ENCODE results near the gene NSMCE3.
"Not testable (repeated sequence)": the region's sequence is repeated elsewhere in the genome, so short reads cannot be mapped to it uniquely, and the experiment has no call there.

The NSMCE3 gene

DNA sequence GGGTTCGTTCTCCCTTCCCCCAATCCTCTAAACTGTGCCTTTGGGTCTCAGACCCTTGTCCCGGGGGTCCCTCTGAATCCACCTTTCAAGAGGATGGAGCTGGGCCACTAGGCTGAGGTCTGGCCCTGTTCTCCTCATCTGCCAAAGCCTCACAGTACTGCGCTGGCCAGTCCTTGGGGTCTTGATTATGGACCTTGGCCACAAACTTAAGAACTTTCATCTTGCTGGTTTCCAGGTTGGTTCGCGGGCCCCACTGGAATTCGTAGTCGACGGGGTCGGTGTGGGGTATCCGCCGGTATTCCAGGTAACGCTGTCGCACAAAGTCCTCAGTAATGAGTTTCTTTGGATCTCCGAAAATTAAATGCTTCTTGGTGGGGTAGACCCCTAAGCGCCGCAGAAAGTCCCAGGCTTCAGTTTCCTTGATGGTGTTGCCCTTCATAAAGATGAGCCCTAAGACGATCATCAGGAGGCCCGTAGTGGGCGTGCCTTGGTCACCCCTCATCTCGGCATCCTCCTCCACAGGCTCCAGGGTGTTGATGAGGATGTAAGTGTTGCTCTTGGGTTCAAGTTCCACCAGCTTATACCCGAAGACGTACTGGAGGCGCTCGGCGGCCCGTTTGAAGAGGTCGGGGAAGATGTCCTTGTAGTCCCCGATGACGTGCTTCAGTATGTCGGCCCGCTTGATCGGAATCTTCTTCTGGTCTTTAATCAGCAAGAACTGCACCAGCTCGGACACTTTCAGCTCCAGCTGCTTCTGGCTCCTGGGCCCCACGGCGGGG lies 727 bp downstream of the NSMCE3 start:
- DNase-seq, result peak; percentile 16 to 30

DNA sequence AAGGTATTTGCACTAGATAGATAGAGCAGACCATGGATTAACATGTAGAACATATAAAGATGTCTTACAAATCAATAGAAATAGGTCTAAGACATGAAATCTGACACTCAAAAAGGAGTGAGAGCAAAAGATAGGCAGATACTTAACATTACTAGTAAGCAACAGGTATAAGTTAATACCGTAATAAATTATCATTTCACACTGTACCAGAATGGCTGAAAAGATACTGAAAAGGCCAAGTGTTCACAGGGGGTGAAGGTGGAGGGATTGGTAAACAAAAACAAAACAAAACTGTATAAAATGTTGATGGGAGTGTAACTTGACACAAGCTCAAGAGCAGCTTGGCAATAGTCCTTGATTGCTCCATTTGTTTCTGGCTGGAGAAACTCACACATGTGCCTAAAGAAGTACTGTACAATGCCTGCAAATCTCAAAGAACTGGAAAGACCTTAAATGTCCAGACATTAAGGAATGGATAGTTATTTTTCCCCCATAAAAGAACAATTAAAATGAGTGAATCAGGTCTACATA lies 3.5 kb downstream of the NSMCE3 start:
- DNase-seq, result no peak

DNA sequence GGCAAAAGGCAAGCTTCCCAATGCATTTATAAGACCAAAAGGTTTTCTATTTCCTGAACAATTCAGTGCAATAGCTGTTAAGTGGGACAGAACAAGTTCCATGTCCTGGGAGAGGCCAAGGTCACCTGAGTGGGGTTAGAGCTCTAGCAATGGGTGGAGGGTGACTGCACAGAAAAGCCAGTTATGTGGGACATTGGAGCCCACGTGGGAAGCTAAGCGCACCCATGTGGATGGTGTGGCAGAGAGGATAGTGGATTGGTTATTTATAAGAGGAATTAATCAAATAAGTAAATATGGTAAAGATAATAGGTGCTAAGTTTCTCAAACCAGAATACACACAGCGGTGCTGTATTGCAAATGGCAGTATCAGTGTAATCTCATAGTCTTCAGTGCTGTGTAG lies 6.3 kb downstream of the NSMCE3 start:
- no peak for DNase-seq

DNA sequence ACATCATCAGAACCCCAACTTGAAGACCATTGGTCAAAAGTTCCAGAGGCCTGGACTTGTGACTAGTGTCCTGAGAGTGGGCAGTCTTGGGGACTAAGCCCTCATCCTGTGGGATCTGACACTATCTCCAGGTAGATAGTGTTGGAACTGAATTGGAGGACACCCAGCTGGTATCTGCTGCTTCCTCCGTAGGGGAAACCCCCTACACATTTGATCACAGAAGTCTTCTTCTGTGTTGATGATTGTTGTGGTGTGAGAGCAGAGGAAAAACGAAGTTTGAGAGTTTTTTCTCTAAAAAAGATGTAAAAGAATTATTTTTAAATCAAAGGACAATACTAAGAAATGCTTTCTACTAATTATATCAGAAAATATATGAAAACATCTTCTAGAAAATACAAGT lies 6.9 kb downstream of the NSMCE3 start:
- no peak for DNase-seq

DNA sequence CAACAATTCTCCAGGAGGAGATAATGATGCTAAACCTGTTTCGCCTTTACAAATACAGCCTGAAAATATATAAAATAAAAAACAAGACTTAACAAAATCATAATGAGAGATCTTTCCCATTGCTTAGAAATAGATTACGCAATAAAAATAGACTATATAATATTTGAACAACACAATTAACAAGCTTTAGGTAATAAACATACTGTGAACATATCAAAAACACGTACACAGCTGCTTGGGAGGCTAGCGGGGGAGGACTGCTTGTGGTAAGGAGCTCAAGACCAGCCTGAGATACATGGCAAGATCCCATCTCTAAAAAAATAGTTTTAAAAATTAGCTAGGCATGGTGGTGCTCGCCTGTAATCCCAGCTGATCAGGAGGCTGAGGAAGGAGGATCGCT lies 8.7 kb downstream of the NSMCE3 start:
- no peak for DNase-seq

DNA sequence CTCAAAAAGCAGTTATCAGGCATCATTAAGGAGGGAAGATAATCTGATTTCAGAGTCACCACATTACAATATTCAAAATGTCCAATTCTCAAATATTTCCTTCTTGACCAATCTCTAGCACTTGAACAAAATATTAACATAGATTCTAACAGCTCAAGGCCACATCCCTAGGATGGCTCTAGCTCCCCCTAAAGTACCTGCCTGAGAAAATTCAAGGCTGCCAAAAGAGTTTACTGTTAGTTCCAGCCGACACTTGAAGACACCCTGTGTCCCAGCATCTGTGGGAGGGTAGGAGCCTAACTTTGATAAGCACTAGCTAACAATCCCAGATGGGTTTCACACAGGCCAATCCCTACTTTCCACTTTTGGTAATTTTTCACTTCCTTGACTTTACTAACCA lies 10.4 kb downstream of the NSMCE3 start:
- no peak for DNase-seq

DNA sequence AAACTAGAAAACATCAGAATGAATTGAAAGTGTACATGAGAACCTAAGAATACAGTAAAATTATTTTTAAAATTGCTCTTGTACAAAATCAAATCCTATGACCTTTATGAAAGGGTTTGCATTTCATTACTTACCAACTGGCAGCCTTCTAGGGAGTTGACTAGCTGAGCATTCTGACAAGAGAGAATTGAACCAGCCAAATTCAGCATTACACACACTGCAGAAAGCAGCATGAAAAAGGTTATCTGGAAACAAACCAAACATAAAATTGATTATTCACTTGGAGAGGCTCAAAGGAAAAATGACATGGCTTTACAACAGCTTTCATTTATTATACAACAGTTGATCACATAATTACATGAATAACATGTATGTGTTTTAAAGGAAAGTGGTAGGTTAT lies 17.4 kb downstream of the NSMCE3 start:
- DNase-seq, result no peak

DNA sequence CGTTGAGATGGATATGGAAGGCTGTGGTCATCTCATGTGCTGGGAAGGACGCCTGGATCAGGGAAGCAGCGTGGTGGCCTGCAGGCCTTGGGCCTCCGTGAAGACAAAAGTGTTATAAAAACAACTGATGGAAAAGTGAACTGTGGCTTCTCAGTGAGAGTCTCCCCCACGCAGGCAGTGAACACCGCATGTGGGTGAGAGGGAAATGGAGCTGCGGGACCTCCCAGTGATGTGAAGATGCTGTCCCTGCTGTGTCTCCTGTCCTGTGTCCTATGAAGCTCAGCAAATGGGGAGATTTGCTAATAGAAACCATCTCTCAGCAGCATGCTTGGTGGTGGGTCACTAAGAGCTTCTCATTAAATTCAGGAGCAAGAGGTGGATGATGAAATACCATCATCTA lies 25.1 kb downstream of the NSMCE3 start:
- no peak for DNase-seq

DNA sequence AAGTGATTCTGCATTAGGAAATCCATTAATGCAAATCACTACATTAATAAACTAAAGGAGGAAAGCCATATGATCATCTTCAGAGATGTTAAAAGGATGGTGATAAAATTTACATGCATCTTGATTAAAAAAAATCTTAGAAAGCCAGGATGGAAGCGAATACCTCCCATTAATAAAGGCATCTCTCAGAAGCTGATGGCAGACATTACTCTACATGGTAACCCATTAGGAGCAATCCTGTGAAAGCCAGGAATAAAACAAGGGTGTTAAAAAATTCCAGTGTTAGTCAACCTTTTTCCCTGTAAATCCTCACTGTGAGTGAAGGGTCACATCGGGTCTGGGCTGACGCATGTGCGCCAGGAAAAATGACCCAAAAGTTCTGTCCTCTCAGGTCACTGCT lies 25.5 kb downstream of the NSMCE3 start:
- DNase-seq, result no peak

DNA sequence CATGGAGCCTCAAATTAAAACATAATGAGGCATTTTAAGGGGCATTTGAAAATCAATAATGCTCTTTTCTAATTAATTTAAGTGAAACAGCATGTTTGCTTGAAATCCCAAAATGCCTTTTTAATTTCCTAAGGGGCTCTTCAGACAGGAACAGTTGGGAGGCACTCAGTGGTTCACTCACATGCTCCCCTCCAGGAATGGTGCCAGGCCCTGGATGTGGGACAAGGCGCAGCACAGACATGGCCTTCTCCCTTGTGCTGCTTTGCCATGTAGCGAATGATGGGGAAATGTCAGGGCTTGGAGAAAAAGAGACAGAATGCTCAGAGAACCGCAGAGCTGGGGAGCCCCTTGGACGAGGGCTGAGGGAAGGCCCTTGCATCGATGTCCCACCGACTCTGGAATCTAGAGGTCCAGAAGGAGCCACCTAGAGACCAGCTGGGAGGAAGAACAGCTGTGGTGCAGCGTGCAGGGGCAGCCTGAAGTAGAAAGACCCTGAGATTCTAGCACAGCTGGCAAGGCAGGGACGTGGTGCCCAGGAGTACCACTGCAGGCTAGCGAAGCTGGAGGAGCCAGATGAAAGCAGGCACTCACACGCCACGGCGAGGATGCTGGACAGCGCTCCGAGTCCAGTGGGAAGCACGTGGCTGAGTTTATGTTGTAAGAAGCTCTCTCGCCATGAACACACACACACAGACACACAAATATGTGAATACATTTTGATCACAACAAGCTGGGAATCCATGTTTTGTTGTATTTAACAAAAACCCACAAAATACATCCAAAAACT lies 27.0 kb downstream of the NSMCE3 start:
- DNase-seq, result no peak

DNA sequence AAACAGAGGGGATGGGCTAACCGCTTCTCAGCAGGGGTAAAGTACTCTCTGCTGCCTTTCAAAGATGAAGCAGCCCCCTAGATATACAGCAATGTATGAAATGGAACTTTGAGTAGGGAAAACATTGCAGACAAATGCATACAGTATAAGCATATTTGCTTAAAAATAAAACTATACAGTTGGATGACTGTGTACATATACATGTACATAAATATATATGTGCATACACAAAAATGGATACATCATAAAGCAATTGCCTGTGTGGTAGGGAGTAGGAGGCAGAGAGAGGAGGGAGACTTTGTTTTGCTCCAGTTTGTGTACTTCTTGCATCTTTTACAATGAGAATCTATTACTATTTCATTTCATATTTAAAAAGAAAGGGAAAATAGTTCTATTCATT lies 28.4 kb downstream of the NSMCE3 start:
- no peak for DNase-seq

DNA sequence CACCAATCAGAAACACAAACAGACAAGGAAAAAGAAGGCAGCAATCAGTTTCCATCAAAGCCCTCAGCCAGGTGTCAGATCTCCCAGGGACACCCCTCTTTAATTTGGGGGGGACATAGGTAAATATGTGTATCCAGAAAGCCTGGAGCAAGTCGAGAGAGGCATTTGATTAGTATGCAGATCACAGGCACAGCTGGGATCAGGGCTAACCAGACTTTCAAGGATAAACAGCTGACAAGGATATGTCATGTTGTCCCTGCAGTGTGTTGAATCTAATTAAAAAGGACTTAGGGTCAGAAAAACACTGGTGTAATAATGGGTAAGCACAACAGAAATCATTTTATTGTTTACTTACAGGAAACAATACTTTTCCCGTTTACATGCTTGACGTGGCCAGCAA lies 30.2 kb downstream of the NSMCE3 start:
- no peak for DNase-seq

DNA sequence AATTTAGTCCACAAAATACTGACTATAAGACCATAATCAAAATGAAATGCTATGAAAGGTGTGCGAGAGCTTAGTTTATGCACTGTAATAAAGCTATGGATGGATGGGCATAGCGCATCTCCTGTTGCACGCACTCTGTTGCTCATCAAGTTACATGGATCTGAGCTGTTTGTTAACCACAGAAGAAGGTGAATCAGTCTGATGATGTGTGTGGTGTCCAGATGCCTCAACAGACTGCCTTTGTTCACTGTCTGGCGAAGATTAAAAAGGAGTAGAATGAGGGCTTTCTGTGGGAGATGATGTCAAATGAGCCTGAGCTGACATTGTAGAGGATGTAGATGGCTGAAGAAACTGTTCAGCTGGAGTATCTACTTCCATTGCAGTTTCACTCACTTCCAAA lies 36.1 kb downstream of the NSMCE3 start:
- no peak for DNase-seq

DNA sequence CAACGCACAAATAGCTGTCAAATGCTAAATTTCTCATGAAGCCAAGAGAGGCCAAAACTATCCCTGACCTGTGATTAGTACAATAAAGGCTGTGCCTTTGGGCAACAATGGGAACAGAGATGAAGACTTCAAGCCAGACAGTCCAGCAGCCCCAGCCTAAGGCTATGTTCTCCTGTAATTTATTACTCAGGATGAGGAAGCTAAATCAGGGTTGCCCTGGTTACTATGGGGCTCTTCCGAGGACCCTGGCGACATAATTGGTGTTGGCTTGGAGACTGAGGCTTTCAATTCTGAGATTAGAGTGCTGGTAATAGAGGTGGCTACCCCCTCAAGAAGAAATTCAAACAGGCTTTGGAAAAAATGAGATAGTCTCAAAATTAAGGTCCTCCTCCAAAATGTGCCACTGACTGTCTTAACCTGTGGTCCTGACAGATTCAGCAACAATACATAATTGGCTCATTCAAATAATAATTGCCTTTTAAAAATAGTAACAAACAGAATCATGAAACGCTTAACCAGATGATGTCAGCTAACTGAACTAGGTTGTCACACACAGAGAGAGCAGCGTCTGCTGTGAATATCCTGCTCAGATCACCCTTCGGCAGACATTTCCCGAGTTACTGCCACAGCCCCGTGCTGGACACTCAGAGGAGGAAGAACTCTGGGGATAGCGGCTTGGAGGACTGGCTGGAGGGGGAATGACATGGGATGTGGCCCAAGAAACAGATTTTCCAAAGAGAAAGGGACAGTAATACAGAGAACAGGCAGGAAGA lies 43.0 kb downstream of the NSMCE3 start:
- no peak for DNase-seq

DNA sequence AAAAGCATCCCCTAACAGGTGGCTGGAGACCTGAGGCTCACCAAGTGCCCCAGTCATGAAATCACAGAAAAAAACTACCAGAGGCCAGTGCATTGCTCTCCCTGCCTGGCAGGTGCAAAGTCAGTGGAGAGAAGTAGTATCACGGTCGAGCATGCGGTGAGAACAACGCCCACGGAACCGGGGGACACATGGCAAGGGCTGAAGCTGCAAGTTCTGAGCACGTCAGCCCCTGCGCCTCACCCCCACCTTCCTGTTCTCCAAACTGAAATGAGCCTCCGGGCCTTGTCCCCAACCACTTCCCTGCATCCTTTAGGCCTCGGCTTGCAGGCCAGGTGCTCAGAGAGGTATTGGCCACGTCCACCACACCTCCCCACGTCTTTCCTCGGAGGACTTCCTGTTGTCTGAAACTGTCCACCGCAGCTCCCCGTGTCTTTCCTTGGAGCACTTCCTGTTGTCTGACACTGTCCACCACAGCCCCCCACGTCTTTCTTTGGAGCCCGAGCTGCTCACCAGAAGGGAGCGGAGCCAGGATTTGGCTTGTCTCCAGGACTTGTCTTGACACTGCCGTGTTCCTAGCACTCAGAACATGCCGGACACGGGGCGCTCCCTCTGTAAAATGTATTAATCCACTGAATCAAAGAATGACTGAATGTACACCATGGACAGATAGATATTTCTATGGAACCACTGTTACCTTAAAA lies 43.9 kb downstream of the NSMCE3 start:
- DNase-seq, result no peak

DNA sequence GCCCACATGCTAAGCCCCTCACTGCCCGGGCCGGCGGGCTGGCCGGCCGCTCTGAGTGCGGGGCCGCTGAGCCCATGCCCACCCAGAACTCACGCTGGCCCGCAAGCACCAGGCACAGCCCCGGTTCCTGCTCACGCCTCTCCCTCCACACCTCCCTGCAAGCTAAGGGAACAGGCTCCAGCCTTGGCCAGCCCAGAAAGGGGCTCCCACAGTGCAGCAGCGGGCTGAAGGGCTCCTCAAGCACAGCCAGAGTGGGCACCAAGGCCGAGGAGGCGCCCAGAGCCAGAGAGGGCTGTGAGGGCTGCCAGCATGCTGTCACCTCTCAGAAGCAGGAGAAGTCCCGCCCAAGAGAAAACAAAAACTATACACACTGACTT lies 44.6 kb downstream of the NSMCE3 start:
- not testable (repeated sequence) for DNase-seq

DNA sequence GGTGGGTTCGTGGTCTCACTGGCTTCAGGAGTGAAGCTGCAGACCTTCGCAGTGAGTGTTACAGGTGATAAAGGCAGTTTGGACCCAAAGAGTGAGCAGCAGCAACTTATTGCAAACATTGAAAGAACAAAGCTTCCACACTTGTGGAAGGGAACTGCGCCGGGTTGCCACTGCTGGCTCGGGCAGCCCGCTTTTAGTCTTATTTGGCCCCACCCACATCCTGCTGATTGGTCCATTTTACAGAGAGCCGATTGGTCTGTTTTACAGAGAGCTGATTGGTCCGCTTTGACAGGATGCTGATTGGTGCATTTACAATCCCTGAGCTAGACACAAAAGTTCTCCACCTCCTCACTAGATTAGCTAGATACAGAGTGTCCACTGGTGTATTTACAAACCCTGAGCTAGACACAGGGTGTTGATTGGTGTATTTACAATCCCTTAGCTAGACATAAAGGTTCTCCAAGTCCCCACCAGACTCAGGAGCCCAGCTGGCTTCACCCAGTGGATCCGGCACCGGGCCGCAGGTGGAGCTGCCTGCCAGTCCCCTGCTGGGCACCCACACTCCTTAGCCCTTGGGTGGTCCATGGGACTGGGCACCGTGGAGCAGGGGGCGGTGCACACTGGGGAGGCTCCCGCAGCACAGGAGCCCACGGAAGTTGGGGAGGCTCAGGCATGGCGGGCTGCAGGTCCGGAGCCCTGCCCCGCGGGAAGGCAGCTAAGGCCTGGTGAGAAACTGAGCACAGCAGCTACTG lies 45.2 kb downstream of the NSMCE3 start:
- not testable (repeated sequence) for DNase-seq

DNA sequence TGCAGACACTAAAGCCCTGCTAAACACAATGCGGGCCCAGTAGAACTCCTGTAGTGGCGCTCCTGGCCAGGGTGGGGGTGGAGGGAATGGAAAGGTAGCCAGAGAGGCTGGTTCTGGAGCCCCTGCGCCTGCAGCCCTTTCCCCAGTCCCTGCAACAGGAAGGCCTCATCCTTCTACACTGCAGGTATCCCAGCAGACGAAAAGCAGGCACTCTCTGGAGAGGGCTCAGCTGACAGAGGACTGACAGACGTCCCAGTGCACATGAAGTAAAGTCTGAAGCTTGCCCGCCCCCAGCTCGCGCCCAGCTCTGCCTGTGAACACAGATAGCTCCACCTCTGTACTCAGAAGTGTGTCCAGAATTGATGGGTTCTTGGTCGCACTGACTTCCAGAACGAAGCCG lies 46.0 kb downstream of the NSMCE3 start:
- no peak for DNase-seq

DNA sequence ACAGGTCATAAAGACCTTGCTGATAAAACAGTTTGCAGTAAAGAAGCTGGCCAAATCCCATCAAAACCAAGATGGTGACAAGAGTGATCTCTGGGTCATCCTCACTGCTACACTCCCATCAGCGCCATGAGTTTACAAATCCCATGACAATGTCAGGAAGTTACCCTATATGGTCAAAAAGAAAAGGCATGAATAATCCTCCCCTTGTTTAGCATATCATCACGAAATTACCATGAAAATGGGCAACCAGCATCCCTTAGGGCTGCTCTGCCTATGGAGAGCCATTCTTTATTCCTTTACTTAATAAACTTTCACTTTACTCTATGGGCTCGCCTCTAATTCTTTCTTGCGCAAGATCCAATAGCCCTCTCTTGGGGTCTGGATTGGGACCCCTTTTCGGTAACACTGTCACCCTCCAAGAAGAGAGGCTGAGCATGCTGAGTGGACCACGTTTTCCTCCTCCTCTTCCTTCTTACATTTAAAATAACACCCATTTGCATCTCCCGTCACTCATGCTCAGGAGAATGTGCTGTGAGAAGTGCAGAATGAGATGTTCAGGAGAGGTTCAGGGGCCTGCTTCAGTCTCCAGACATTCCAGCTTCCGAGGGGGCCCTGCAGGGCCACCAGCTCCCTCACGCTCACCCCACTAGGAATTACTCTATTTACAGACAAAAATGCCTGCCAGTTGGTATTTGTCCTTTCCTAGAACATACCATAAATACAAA lies 47.3 kb downstream of the NSMCE3 start:
- no peak for DNase-seq

DNA sequence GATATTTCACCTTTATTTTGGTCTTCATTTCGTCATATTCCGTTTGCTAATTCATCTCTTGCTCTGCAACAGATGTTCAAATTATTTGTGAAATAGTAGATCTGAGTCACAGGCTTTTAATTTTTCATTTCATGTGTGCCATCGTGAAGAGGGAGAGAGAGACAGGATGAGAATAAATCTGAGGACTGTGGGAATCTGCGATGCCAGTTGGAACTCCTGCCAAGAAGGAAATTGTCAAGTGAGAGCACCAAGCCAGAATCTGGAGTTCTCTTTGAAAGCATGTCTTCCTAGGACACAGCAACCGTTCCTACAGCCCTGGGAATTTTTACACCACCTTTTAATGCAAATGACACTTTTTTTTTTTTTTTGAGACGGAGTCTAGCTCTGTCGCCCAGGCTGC lies 48.8 kb downstream of the NSMCE3 start:
- no peak for DNase-seq

DNA sequence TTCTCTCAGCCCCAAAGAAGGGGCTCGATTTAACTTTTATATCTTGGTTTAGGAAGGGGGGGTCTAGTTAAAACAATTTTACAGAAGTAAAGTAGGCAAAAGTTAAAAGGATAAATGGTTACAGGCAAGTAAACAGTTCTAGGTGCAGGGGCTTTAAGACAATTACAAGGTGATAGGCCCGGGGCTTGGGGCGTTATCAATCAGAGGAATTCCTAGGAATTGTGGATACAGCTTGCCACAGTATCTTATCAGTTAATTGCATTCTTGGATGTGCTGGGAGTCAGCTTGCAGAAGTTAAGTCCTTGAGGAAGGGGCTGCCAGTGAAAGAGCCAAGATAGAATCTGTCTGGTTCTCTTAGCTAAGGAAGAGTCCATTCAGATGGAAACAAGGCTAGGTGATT lies 52.7 kb downstream of the NSMCE3 start:
- DNase-seq, result no peak
